GM21423 (cell line): ENCODE results near the gene RSAD2.

Experiments
- ATAC-seq: cut with Tn5 transposase; IDR thresholded peaks from one replicate; pipeline ENCODE4 v1.9.1; 2021; ENCODE audit warnings: mild to moderate bottlenecking, moderate library complexity; ENCODE audit not compliant: unreplicated experiment

RSAD2 gene

DNA sequence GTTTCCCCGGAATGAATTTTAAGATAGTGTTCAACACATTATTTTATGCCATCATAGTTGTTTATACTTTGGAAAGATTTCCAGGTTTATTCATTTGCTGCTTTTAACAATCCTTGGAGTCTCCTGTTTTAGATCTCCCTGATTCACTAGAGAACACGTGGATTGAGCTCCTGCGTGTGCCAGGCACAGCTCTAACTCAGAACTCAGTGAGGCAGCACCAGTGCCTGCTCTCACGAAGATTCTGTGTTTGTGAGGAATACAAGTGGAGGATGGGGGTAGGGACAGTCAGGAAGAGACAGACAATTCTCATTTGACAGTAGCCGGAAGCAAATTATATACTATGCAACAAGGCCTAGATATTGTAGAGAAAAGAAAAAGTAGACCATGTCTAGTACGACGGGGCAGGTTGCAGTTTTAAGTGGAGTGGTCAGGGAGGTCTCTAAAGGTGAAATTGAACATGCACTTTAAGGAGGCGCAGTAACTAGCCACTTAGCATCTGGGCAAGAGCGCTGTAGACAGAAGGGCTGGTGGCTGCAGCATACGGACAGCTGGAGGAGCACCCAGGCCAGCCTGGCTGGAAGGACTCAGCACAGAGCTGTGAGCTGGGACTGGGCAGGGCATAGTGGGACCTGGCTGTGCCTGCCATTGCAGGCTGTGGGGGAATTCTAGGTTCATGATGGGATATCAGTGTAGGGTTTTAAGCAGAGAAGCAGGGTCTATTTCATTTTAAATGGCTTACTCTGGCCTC lies 63.9 kb downstream of the RSAD2 start:
- no peak for ATAC-seq

DNA sequence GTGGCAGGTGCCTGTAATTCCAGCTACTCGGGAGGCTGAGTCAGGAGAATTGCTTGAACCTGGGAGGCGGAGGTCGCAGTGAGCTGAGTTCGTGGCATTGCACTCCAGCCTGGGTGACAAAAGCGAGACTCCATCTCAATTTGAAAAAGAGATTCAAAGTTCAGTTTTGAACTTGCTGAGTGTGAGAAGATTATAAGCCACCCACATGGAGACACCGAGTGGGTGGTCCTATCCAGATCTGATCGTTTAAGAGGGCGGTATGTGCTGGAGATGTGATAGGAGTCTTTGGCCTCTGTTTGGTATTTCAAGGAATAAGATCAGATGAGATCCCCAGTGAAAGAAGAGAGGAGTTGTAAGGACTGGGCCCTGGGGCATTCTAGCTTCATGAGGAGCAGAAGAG lies 65.3 kb downstream of the RSAD2 start:
- ATAC-seq = no peak

DNA sequence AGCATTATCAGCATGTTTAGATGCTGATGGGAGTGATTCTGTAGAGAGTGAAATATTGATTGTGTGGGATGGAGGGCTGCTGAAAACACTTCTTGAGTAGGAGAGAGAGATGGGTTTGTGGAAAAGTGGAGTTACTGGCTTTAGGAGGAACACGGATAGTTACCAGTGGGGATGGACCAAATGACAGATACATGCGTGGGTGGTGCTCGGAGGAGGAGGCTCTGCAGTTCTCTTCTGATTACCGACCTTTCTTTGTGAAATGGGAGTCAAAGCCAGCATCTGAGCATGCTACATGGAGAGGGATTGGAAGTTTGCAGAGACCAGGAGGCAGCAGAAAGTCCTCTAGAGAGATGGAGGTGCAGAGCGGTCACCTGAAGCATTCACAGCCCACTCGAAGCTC lies 65.9 kb downstream of the RSAD2 start:
- ATAC-seq = no peak

DNA sequence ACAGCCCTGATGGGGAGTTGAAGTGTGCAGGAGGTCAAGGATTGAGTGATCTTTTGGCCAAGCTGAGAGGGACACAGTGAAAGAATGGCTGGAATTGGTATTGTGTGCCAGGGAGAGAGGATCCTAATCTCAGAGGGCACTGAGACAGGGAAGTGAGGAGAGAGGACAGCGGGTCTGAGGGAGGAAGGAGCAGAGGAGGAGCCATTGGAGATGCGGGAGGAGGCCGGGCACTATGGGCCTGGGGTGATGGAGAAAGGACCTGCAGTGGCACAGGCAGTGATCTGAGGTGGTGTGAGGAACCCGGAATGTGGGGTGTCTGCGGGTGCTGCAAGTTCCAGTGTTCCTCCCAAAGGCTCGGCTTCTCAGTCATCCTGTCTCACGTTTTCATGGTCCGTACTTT lies 66.4 kb downstream of the RSAD2 start:
- no peak for ATAC-seq

DNA sequence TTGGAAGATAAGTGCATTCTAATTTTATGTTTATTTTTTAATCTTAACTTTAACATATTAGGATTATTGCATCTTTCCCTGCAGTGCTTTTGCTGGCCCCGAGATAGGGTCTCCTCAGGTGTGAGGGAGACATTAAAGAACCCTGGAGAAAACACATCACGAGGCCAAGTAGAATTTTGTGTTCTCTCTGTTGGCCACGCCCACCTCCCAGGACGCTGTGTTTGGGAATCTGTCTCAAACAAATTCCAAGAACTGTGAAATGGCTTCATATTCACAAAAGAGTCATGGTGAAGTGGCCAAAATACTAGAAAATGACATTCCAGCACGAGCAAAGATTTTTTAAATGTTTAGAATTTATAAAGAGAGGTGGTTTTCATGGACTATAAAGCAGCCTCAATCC lies 67.0 kb downstream of the RSAD2 start:
- ATAC-seq = no peak

DNA sequence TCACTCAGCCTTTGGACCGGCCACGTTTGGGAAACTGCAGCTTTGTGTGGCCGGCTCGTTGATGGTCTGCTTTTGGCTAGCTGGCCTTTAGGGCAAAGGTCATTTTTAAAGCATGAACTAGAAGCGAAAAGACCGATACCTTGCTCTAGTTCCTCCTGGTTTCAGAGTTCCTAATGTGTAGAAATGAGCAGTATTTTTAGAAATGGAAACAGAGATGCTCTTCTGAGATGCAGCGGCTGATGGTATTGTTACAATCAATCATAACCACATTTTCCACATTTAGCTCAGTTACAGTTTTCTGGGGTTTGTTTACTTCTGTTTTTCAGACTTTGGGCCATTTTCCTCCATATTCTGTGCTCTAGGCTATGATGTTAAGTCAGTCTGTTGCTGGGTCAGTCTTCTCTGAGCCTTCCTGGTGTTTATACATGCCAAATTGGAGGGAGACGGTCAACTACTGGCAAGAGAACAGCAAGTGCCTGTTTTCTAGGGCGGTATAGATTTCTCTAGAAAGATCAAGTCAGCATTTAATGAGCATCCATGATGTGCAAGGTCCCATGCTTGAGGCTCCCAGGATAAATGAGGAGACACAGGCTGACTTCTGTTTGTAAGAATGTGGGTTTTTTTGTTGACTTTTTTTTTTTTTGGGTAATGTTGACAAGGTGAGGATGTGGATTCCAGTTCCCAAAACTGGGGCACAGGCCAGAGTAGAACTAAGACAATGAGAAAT lies 67.7 kb downstream of the RSAD2 start:
- ATAC-seq = peak; percentile 88

DNA sequence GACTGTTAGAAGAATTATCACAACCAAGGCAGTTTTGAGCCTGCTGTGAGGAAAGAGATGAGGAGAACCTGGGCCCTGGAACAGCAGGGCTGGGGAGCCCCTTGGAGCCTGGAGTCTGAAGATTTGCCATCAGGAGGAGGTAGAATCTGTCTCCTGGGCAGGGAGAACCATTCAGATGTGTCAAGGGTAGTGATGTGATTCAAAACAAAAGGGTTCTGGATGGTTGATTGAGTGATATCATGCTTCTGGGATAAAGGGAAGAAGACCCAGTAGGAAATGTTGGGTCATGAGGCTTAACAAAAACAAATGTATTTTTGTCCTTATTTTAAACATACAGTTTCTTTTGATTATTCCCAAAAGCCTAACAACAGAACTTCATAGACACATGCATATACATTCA lies 68.2 kb downstream of the RSAD2 start:
- no peak for ATAC-seq

DNA sequence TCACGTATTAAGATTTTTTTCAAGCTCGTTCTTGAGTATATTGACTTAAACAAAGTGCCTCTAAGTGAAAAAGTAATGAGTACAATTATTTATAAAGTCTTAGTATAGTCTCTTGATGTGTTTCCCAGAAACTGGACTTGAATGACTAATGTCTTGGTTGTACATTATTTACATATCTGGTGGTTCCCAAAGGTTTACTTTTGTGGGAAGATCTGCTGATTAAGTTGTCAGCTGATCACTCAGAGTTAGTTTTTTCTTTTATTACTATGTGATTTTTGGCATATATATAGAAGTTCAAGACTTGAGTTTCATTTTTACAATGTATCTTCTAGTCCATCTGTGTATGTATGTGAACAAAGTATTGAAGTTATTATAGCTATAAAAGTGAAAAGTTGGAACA lies 69.1 kb downstream of the RSAD2 start:
- ATAC-seq = no peak
